ENCODE measurements around the gene SPIRE1.

- TF ChIP-seq CTCF (conservative IDR thresholded peaks at IDR 0.05) (no peak), ZFX (IDR thresholded peaks at IDR 0.05) (no peak)
Measured at GRCh38 chr18:12434541-12434929, 223.4 kb downstream of the SPIRE1 start.

Measured in C4-2B (cell line).